HUES6 (cell line): ENCODE measurements around the gene MACROD2.

Experiments
- H3K27ac ChIP-seq: 2 replicates; pipeline ENCODE4 v1.7.0; 2013; ENCODE audit warnings: low read depth, mild to moderate bottlenecking, low read length, inconsistent platforms
- H3K27me3 ChIP-seq: 2 replicates; pipeline ENCODE4 v1.6.1; 2013; ENCODE audit warnings: low read length; ENCODE audit not compliant: control insufficient read depth, insufficient read depth
- H3K36me3 ChIP-seq: 2 replicates; pipeline ENCODE4 v1.6.1; 2013; ENCODE audit warnings: low read length; ENCODE audit not compliant: control insufficient read depth, insufficient read depth
- H3K4me1 ChIP-seq: 2 replicates; pipeline ENCODE4 v1.6.1; 2013; ENCODE audit warnings: low read length; ENCODE audit not compliant: control insufficient read depth, insufficient read depth
- H3K4me3 ChIP-seq: 2 replicates; pipeline ENCODE4 v1.5.1; 2013; ENCODE audit warnings: low read depth, low read length
- H3K9ac ChIP-seq: one replicate; pipeline ENCODE4 v1.6.1; 2013; ENCODE audit warnings: mild to moderate bottlenecking, low read length
- H3K9me3 ChIP-seq: 2 replicates; pipeline ENCODE4 v1.6.1; 2013; ENCODE audit warnings: low read depth, low read length; ENCODE audit not compliant: control insufficient read depth, insufficient read depth

Gene MACROD2

GRCh38 chr20:15200147-15200565 is 1204.8 kb downstream of the MACROD2 start:
- H3K27me3 ChIP-seq: no peaks in the 10 kb centered on the region
- no peak overlapping the region for H3K27ac ChIP-seq
- no peaks in the 10 kb centered on the region for H3K36me3 ChIP-seq
- H3K4me1 ChIP-seq: no peaks in the 10 kb centered on the region
- no peaks in the 10 kb centered on the region for H3K9me3 ChIP-seq
- H3K4me3 ChIP-seq: no peak overlapping the region
- H3K9ac ChIP-seq: no peak overlapping the region

GRCh38 chr20:15201602-15202001 is 1206.3 kb downstream of the MACROD2 start:
- H3K36me3 ChIP-seq: no peaks in the 10 kb centered on the region
- no peak overlapping the region for H3K9ac ChIP-seq
- no peaks in the 10 kb centered on the region for H3K27me3 ChIP-seq
- H3K27ac ChIP-seq: no peak overlapping the region
- H3K9me3 ChIP-seq: no peaks in the 10 kb centered on the region
- H3K4me1 ChIP-seq: no peaks in the 10 kb centered on the region
- H3K4me3 ChIP-seq: no peak overlapping the region

GRCh38 chr20:15204234-15204633 is 1208.9 kb downstream of the MACROD2 start:
- Histone ChIP-seq H3K36me3 (no peaks in the 10 kb centered on the region), H3K27me3 (no peaks in the 10 kb centered on the region), H3K27ac (no peak overlapping the region)

GRCh38 chr20:15205028-15205427 is 1209.7 kb downstream of the MACROD2 start:
- Histone ChIP-seq H3K27ac (no peak overlapping the region), H3K4me1 (no peaks in the 10 kb centered on the region), H3K27me3 (no peaks in the 10 kb centered on the region), H3K9me3 (0 out of 2 replicates have a peak, but pooled peaks cover 4% of the 10 kb centered on the region), H3K9ac (no peak overlapping the region), H3K4me3 (no peak overlapping the region), H3K36me3 (no peaks in the 10 kb centered on the region)

More at GRCh38 chr20:15204234-15204633, 1208.9 kb downstream of the MACROD2 start:
- Histone ChIP-seq H3K4me3 (no peak overlapping the region), H3K9me3 (0 out of 2 replicates have a peak, but pooled peaks cover 4% of the 10 kb centered on the region), H3K9ac (no peak overlapping the region), H3K4me1 (no peaks in the 10 kb centered on the region)

- no peak overlapping the region for H3K9ac ChIP-seq
- no peaks in the 10 kb centered on the region for H3K27me3 ChIP-seq
- H3K4me3 ChIP-seq: no peak overlapping the region
- H3K4me1 ChIP-seq: no peaks in the 10 kb centered on the region
- no peak overlapping the region for H3K27ac ChIP-seq
- 0 out of 2 replicates have a peak, but pooled peaks cover 4% of the 10 kb centered on the region for H3K9me3 ChIP-seq
- H3K36me3 ChIP-seq: no peaks in the 10 kb centered on the region
These were observed 1210.4 kb downstream of the MACROD2 start for GRCh38 chr20:15205719-15206118.

GRCh38 chr20:15209537-15209936 is 1214.2 kb downstream of the MACROD2 start:
- H3K4me1 ChIP-seq: no peaks in the 10 kb centered on the region
- H3K27me3 ChIP-seq: no peaks in the 10 kb centered on the region
- peaks cover 11% of the 10 kb centered on the region; the same call in 1 of the 2 replicates for H3K9me3 ChIP-seq
- no peaks in the 10 kb centered on the region for H3K36me3 ChIP-seq
- no peak overlapping the region for H3K9ac ChIP-seq
- no peak overlapping the region for H3K27ac ChIP-seq
- no peak overlapping the region for H3K4me3 ChIP-seq

GRCh38 chr20:15214051-15214450 is 1218.7 kb downstream of the MACROD2 start:
- no peaks in the 10 kb centered on the region for H3K27me3 ChIP-seq
- no peak overlapping the region for H3K4me3 ChIP-seq
- peaks cover 7% of the 10 kb centered on the region; the same call in 1 of the 2 replicates for H3K9me3 ChIP-seq
- no peak overlapping the region for H3K27ac ChIP-seq
- H3K9ac ChIP-seq: no peak overlapping the region
- H3K36me3 ChIP-seq: no peaks in the 10 kb centered on the region
- no peaks in the 10 kb centered on the region for H3K4me1 ChIP-seq

GRCh38 chr20:15220009-15220656 is 1224.8 kb downstream of the MACROD2 start:
- H3K9ac ChIP-seq: no peak overlapping the region
- H3K27ac ChIP-seq: no peak overlapping the region
- no peak overlapping the region for H3K4me3 ChIP-seq
- no peaks in the 10 kb centered on the region for H3K9me3 ChIP-seq
- H3K36me3 ChIP-seq: no peaks in the 10 kb centered on the region
- no peaks in the 10 kb centered on the region for H3K27me3 ChIP-seq
- H3K4me1 ChIP-seq: peaks cover 13% of the 10 kb centered on the region

GRCh38 chr20:15220778-15221565 is 1225.7 kb downstream of the MACROD2 start:
- Histone ChIP-seq H3K4me1 (peaks cover 13% of the 10 kb centered on the region), H3K36me3 (no peaks in the 10 kb centered on the region), H3K27me3 (no peaks in the 10 kb centered on the region), H3K27ac (no peak overlapping the region), H3K9ac (no peak overlapping the region), H3K4me3 (no peak overlapping the region), H3K9me3 (no peaks in the 10 kb centered on the region)

- H3K9ac ChIP-seq: no peak overlapping the region
- H3K9me3 ChIP-seq: no peaks in the 10 kb centered on the region
- peaks cover 13% of the 10 kb centered on the region for H3K4me1 ChIP-seq
- H3K4me3 ChIP-seq: no peak overlapping the region
- no peak overlapping the region for H3K27ac ChIP-seq
- H3K36me3 ChIP-seq: no peaks in the 10 kb centered on the region
- no peaks in the 10 kb centered on the region for H3K27me3 ChIP-seq
These were observed 1227.4 kb downstream of the MACROD2 start for GRCh38 chr20:15222502-15223330.
